Measurements from ENCODE around the gene BMP8B.
A peak's percentile ranks its signal among the peaks of the same experiment; 100 is the strongest.
"Not testable (repeated sequence)": the region's sequence is repeated elsewhere in the genome, so short reads cannot be mapped to it uniquely, and the experiment has no call there.

Gene BMP8B

GRCh38 chr1:39788758-39789570 is at the start of gene BMP8B:
Gene BMP8B, minus strand, starts transcription at chr1:39788865. Its CDS starts 380 bp downstream, at chr1:39788485.
- DNase-seq = peak; percentile 97

GRCh38 chr1:39836595-39837110 is 48.0 kb upstream of the BMP8B start:
- no peak for DNase-seq

- DNase-seq = no peak
These were observed 47.4 kb upstream of the BMP8B start for GRCh38 chr1:39835935-39836594.

- DNase-seq = no peak
These were observed 46.4 kb upstream of the BMP8B start for GRCh38 chr1:39835110-39835509.

- DNase-seq = no peak
These were observed 45.1 kb upstream of the BMP8B start for GRCh38 chr1:39833621-39834385.

GRCh38 chr1:39833121-39833520 is 44.5 kb upstream of the BMP8B start:
- no peak for DNase-seq

- DNase-seq = no peak
These were observed 43.6 kb upstream of the BMP8B start for GRCh38 chr1:39832294-39832693.

GRCh38 chr1:39829791-39830533 is 41.3 kb upstream of the BMP8B start:
- DNase-seq = no peak

GRCh38 chr1:39828734-39829133 is 40.1 kb upstream of the BMP8B start:
- DNase-seq = no peak

GRCh38 chr1:39828255-39828654 is 39.6 kb upstream of the BMP8B start:
- DNase-seq = not testable (repeated sequence)

GRCh38 chr1:39827201-39827600 is 38.5 kb upstream of the BMP8B start:
- no peak for DNase-seq

- no peak for DNase-seq
These were observed 37.9 kb upstream of the BMP8B start for GRCh38 chr1:39826583-39826982.

- DNase-seq = no peak
These were observed 36.8 kb upstream of the BMP8B start for GRCh38 chr1:39825432-39825941.

GRCh38 chr1:39823450-39823849 is 34.8 kb upstream of the BMP8B start:
- DNase-seq = not testable (repeated sequence)

- no peak for DNase-seq
These were observed 33.5 kb upstream of the BMP8B start for GRCh38 chr1:39822146-39822545.

GRCh38 chr1:39819091-39819812 is 30.6 kb upstream of the BMP8B start:
- DNase-seq = no peak

GRCh38 chr1:39818482-39818881 is 29.8 kb upstream of the BMP8B start:
- DNase-seq = no peak

GRCh38 chr1:39817091-39817932 is 28.6 kb upstream of the BMP8B start:
- DNase-seq = not testable (repeated sequence)

- DNase-seq = no peak
These were observed 27.9 kb upstream of the BMP8B start for GRCh38 chr1:39816415-39817090.

GRCh38 chr1:39812913-39813312 is 24.2 kb upstream of the BMP8B start:
- no peak for DNase-seq
